ENCODE data around the gene TRA2A.

DNA sequence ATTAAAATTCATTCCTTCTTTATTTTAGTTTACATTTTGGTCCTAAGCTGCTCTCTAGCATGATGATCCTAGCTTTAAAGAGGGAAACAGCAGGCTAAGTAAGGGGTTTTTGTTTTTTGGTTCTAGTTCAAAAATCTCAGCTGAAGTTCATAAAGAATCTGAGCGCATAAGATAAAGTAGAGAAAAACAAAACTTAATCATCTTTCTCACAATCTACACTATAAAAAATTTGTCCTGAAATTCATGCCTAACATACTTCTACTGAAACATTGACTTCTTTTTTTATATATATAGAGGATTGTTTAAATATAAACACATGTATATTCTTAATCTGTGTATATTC lies 54.7 kb downstream of the TRA2A start:
- no peak for TF ChIP-seq POLR2A (IDR thresholded peaks at IDR 0.05; ENCODE audit: low read depth)
- TF ChIP-seq, protein P1, sequence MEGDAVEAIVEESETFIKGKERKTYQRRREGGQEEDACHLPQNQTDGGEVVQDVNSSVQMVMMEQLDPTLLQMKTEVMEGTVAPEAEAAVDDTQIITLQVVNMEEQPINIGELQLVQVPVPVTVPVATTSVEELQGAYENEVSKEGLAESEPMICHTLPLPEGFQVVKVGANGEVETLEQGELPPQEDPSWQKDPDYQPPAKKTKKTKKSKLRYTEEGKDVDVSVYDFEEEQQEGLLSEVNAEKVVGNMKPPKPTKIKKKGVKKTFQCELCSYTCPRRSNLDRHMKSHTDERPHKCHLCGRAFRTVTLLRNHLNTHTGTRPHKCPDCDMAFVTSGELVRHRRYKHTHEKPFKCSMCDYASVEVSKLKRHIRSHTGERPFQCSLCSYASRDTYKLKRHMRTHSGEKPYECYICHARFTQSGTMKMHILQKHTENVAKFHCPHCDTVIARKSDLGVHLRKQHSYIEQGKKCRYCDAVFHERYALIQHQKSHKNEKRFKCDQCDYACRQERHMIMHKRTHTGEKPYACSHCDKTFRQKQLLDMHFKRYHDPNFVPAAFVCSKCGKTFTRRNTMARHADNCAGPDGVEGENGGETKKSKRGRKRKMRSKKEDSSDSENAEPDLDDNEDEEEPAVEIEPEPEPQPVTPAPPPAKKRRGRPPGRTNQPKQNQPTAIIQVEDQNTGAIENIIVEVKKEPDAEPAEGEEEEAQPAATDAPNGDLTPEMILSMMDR (IDR thresholded peaks at IDR 0.05), result no peak
- no peak for TF ChIP-seq POLR2AphosphoS5 (IDR thresholded peaks at IDR 0.05)
